Ectodermal cell (in vitro differentiated cells): Measurements from ENCODE around the gene PARP1.

Source experiments
- H3K27ac ChIP-seq: 2 replicates; pipeline ENCODE4 v1.7.0; 2013; ENCODE audit warnings: mild to moderate bottlenecking, low read depth, low read length; ENCODE audit not compliant: insufficient read depth, poor library complexity, severe bottlenecking
- H3K27me3 ChIP-seq: 2 replicates; pipeline ENCODE4 v1.7.0; 2013; ENCODE audit warnings: mild to moderate bottlenecking, low read length; ENCODE audit not compliant: insufficient read depth, control insufficient read depth, poor library complexity, severe bottlenecking
- H3K36me3 ChIP-seq: one replicate; pipeline ENCODE4 v1.7.0; 2013; ENCODE audit warnings: low read length; ENCODE audit not compliant: control insufficient read depth, insufficient read depth
- H3K4me1 ChIP-seq: one replicate; pipeline ENCODE4 v1.7.0; 2013; ENCODE audit warnings: low read length; ENCODE audit not compliant: control insufficient read depth, insufficient read depth
- H3K4me3 ChIP-seq: 2 replicates; pipeline ENCODE4 v1.7.0; 2013; ENCODE audit warnings: low read depth, low read length, control low read depth; ENCODE audit not compliant: insufficient read depth
- H3K9me3 ChIP-seq: 2 replicates; pipeline ENCODE4 v1.7.0; 2013; ENCODE audit warnings: mild to moderate bottlenecking, low read length, moderate library complexity; ENCODE audit not compliant: control insufficient read depth
- WGBS, 2 experiments: methylation state at CpG; one replicate each; pipeline ENCODE4 v1.1.7; 2013; ENCODE audit warnings: missing lambda C conversion rate in 2 of 2; 5-methylcytosine and 5-hydroxymethylcytosine counted together

The PARP1 gene

GRCh38 chr1:226420328-226420727, 12.4 kb upstream of the PARP1 start:
- Histone ChIP-seq H3K27me3 (no peaks in the 10 kb centered on the region), H3K4me1 (peaks cover 11% of the 10 kb centered on the region), H3K4me3 (no peak overlapping the region), H3K36me3 (no peaks in the 10 kb centered on the region), H3K27ac (no peak overlapping the region), H3K9me3 (no peaks in the 10 kb centered on the region)
- 93 to 95% methylated on average over 5 of the region's 5 CpGs for WGBS, 2 experiments

DNA sequence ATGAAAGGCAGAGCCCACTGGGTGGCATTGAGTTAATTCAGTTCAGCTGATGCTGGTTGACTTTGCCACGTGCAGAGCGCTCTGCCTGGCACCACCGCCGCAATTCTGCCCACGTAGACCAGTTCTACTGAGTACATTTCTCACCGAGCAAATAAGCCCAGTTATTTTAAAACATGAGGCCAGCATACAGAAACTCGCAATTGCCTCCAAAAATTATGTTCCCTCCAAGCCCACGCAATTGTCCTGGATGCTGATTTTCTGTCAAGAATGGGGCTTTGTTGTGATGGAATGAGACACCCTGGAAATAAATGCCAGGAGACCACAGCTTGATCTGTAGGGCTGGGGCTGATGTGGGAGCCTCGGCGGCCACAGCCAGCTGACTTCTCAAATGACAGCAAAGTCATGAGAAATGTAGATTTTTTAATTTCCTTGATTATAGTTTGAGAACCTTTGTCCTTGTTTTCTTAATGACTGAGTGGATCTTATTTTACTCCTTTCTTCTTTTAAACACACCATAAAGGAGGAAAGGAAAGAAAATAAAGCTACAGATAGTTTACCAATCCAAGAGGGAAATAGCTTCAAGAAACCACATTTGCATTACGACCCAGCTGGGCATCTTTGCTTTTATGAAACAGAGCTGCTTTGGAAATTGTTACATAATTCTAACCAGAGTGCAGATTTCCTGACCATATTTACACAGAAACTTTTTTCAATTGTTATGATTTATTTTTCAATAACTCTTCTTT, 11.6 kb upstream of the PARP1 start:
- no peak overlapping the region for H3K4me3 ChIP-seq
- H3K36me3 ChIP-seq, result no peaks in the 10 kb centered on the region
- no peak overlapping the region for H3K27ac ChIP-seq
- H3K4me1 ChIP-seq, result peaks cover 7% of the 10 kb centered on the region
- WGBS, 2 experiments, result 80 to 83% methylated on average over 11 of the region's 11 CpGs
- H3K9me3 ChIP-seq, result no peaks in the 10 kb centered on the region
- no peaks in the 10 kb centered on the region for H3K27me3 ChIP-seq

- H3K9me3 ChIP-seq, result no peaks in the 10 kb centered on the region
- no peaks in the 10 kb centered on the region for H3K36me3 ChIP-seq
- H3K27ac ChIP-seq, result no peak overlapping the region
- H3K4me1 ChIP-seq, result peaks cover 3% of the 10 kb centered on the region
- no peak overlapping the region for H3K4me3 ChIP-seq
- H3K27me3 ChIP-seq, result no peaks in the 10 kb centered on the region
- WGBS, 2 experiments, result 47 to 53% methylated on average over 4 of the region's 4 CpGs
Observed at GRCh38 chr1:226417830-226418546, 10.1 kb upstream of the PARP1 start.

GRCh38 chr1:226417350-226417749, 9.5 kb upstream of the PARP1 start:
- no peak overlapping the region for H3K4me3 ChIP-seq
- no peaks in the 10 kb centered on the region for H3K9me3 ChIP-seq
- WGBS, 2 experiments, result 88 to 89% methylated on average over 5 to 6 of the region's 6 CpGs
- no peaks in the 10 kb centered on the region for H3K27me3 ChIP-seq
- peaks cover 3% of the 10 kb centered on the region for H3K4me1 ChIP-seq
- no peaks in the 10 kb centered on the region for H3K36me3 ChIP-seq
- H3K27ac ChIP-seq, result no peak overlapping the region

GRCh38 chr1:226414098-226414698, 6.3 kb upstream of the PARP1 start:
- Histone ChIP-seq H3K27me3 (no peaks in the 10 kb centered on the region), H3K36me3 (no peaks in the 10 kb centered on the region), H3K9me3 (no peaks in the 10 kb centered on the region), H3K4me3 (no peak overlapping the region), H3K27ac (no peak overlapping the region), H3K4me1 (peaks cover 3% of the 10 kb centered on the region)
- WGBS, 2 experiments, result 83 to 84% methylated on average over 11 of the region's 11 CpGs

DNA sequence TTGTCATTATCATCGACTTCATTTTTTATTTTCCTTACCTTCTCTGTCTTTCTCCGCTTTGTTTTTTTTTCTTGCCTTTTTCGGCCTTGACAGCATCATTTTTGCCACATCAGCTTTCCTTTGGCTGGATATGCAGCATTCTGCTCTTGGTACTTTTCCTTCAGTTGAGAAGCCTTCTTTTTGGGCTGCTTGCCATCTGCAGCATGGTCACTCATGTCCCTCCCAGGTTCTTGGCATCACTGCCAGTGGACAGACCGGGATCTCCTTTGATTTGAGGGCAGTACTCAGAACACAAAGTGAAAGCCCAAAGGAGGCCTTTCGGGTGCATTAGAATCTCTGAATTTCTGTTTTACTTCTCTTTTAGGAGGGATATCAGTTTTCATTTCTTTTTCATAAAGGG, 3.7 kb upstream of the PARP1 start:
- peaks cover 2% of the 10 kb centered on the region for H3K4me1 ChIP-seq
- H3K9me3 ChIP-seq, result no peaks in the 10 kb centered on the region
- H3K27me3 ChIP-seq, result no peaks in the 10 kb centered on the region
- 84% methylated on average over 5 of the region's 5 CpGs for WGBS, 2 experiments
- no peak overlapping the region for H3K4me3 ChIP-seq
- no peak overlapping the region for H3K27ac ChIP-seq
- H3K36me3 ChIP-seq, result no peaks in the 10 kb centered on the region

DNA sequence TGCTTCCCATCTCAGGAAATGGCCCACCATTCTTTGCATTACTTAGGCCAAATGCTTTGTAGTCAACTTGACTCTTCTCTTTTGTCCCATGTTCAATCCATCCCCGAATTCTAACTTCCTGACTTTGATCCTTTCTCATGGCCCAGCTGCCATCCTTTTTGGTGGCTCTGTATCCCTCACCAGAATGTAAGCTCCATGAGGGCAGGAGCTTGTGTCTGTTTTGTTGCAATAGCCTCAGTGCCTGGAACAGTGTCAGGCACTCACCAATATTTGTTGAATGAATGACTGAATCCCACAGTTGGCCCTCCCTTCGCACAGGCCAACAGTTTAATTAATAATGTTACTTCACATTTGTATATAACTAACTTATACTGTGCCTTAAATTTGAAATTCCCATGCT, 3.1 kb upstream of the PARP1 start:
- Histone ChIP-seq H3K4me3 (no peak overlapping the region), H3K27ac (no peak overlapping the region), H3K27me3 (no peaks in the 10 kb centered on the region), H3K36me3 (no peaks in the 10 kb centered on the region), H3K4me1 (peaks cover 6% of the 10 kb centered on the region), H3K9me3 (no peaks in the 10 kb centered on the region)
- WGBS, 2 experiments, result 95 to 100% methylated on average over 1 to 2 of the region's 2 CpGs

DNA sequence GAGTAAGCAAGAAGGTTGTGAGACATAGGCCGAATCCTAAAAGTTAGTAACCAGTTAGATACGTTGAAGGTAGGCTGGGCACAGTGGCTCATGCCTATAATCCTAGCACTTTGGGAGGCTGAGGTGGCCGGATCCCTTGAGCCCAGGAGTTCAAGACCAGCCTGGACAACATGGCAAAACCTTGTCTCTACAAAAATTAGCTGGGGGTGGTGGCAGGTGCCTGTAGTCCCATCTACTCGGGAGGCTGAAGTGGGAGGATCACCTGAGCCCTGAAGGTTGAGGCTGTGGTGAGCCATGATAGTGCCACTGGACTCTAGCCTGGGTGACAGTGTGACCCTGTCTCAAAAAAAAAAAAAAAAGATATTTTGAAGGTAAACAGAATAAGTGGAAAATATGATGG, 1.5 kb upstream of the PARP1 start:
- H3K9me3 ChIP-seq, result no peaks in the 10 kb centered on the region
- 91 to 95% methylated on average over 4 of the region's 4 CpGs for WGBS, 2 experiments

GRCh38 chr1:226408285-226409184, 642 bp upstream of the PARP1 start:
- H3K27me3 ChIP-seq, result no peaks in the 10 kb centered on the region
- no peaks in the 10 kb centered on the region for H3K9me3 ChIP-seq
- peak overlapping the region; percentile 22 for H3K27ac ChIP-seq
- H3K4me1 ChIP-seq, result peaks cover 22% of the 10 kb centered on the region
- H3K4me3 ChIP-seq, result peak overlapping the region; percentile 80
- 78% methylated on average over 25 of the region's 25 CpGs for WGBS, 2 experiments
- H3K36me3 ChIP-seq, result no peaks in the 10 kb centered on the region

More for the DNA sequence above, 1.5 kb upstream of the PARP1 start:
- Histone ChIP-seq H3K4me3 (no peak overlapping the region), H3K36me3 (no peaks in the 10 kb centered on the region), H3K4me1 (peaks cover 15% of the 10 kb centered on the region), H3K27me3 (no peaks in the 10 kb centered on the region), H3K27ac (no peak overlapping the region)

DNA sequence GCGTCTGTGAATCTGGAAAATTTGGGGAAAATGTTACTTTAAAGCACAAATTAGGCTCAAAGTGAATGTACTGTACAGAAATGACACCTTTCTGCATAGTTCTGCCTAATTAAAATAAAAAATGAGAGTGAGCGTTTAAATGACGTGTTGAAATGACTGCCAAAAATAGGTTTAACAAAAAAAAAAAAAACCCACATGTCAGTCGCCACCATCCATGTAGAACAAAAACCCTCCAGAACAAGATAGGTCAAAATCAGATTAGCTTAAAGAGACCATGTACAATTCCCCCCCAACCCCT, 745 bp downstream of the PARP1 start:
- 0% methylated on average over 2 to 4 of the region's 4 CpGs for WGBS, 2 experiments
- Histone ChIP-seq H3K9me3 (no peaks in the 10 kb centered on the region), H3K4me3 (peak overlapping the region; percentile 80), H3K27me3 (no peaks in the 10 kb centered on the region), H3K27ac (peak overlapping the region; percentile 88), H3K36me3 (peaks cover under 1% of the 10 kb centered on the region), H3K4me1 (peaks cover 29% of the 10 kb centered on the region)
